Mesendoderm (in vitro differentiated cells): ENCODE measurements around the gene BSN.
A peak's percentile ranks its signal among the peaks of the same experiment; 100 is the strongest.

ENCODE experiments used
- DNase-seq: peaks from one replicate; pipeline ENCODE4 v3.0.0; 2013
- H2AK5ac ChIP-seq: 2 replicates; pipeline ENCODE4 v1.6.1; 2013; ENCODE audit warnings: low read length, inconsistent platforms
- H2BK120ac ChIP-seq: 2 replicates; pipeline ENCODE4 v1.6.1; 2013; ENCODE audit warnings: low read depth, mild to moderate bottlenecking, low read length, moderate library complexity, mixed read lengths
- H2BK15ac ChIP-seq: replicated peaks from 2 replicates; pipeline ENCODE4 v1.6.1; 2013; ENCODE audit warnings: low read depth, mild to moderate bottlenecking, moderate library complexity
- H2BK5ac ChIP-seq: 2 replicates; pipeline ENCODE4 v1.6.1; 2013; ENCODE audit warnings: low read length, inconsistent platforms
- H3K18ac ChIP-seq: 2 replicates; pipeline ENCODE4 v1.6.1; 2013; ENCODE audit warnings: mild to moderate bottlenecking, low read length, mixed read lengths
- H3K23ac ChIP-seq: one replicate; pipeline ENCODE4 v1.6.1; 2013; ENCODE audit warnings: low read length
- H3K27ac ChIP-seq: 2 replicates; pipeline ENCODE4 v1.5.1; 2013; ENCODE audit warnings: low read depth, mild to moderate bottlenecking, inconsistent platforms, low read length, moderate library complexity
- H3K27me3 ChIP-seq: 2 replicates; pipeline ENCODE4 v1.6.1; 2013; ENCODE audit warnings: low read length, control low read depth, mild to moderate bottlenecking, inconsistent platforms; ENCODE audit not compliant: insufficient read depth, poor library complexity
- H3K36me3 ChIP-seq: 2 replicates; pipeline ENCODE4 v1.6.1; 2013; ENCODE audit warnings: low read length, inconsistent platforms; ENCODE audit not compliant: control insufficient read depth, insufficient read depth
- H3K4ac ChIP-seq: one replicate; pipeline ENCODE4 v1.6.1; 2013; ENCODE audit warnings: low read depth, mild to moderate bottlenecking, low read length, moderate library complexity
- H3K4me1 ChIP-seq: 2 replicates; pipeline ENCODE4 v1.6.1; 2013; ENCODE audit warnings: low read depth, low read length, inconsistent platforms; ENCODE audit not compliant: control insufficient read depth
- H3K4me2 ChIP-seq: 2 replicates; pipeline ENCODE4 v1.6.1; 2013; ENCODE audit warnings: low read length
- H3K4me3 ChIP-seq: 2 replicates; pipeline ENCODE4 v1.5.1; 2013; ENCODE audit warnings: mild to moderate bottlenecking, low read length
- H3K56ac ChIP-seq: one replicate; pipeline ENCODE4 v1.6.1; 2013; ENCODE audit warnings: low read length
- H3K79me1 ChIP-seq: 2 replicates; pipeline ENCODE4 v1.6.1; 2013; ENCODE audit warnings: low read length, inconsistent platforms
- H3K79me2 ChIP-seq: 2 replicates; pipeline ENCODE4 v1.6.1; 2013; ENCODE audit warnings: mild to moderate bottlenecking, low read length; ENCODE audit not compliant: control insufficient read depth, insufficient read depth
- H3K9ac ChIP-seq: 2 replicates; pipeline ENCODE4 v1.6.1; 2013; ENCODE audit warnings: low read length, inconsistent platforms
- H4K5ac ChIP-seq: one replicate; pipeline ENCODE4 v1.6.1; 2013; ENCODE audit warnings: low read length
- H4K8ac ChIP-seq: one replicate; pipeline ENCODE4 v1.6.1; 2013; ENCODE audit warnings: low read depth, mild to moderate bottlenecking, control low read depth, low read length, moderate library complexity
- WGBS: extraction: QIAGEN DNeasy Blood & Tissue Kit; methylation state at CpG from one replicate; pipeline ENCODE4 v1.1.7; 2013; ENCODE audit warnings: low lambda C conversion rate, missing lambda C conversion rate; ENCODE audit not compliant: insufficient coverage; ENCODE audit errors: extremely low coverage; 5-methylcytosine and 5-hydroxymethylcytosine counted together

The BSN gene

GRCh38 chr3:49533031-49533430 lies 21.2 kb upstream of the BSN start:
- H3K4ac ChIP-seq, result no peak overlapping the region
- H3K4me3 ChIP-seq, result no peak overlapping the region
- peaks cover 2% of the 10 kb centered on the region for H3K79me1 ChIP-seq
- no peaks in the 10 kb centered on the region for H3K27me3 ChIP-seq
- H4K8ac ChIP-seq, result no peak overlapping the region
- no peak overlapping the region for H3K56ac ChIP-seq
- no peaks in the 10 kb centered on the region for H3K4me1 ChIP-seq
- no peak overlapping the region for H2BK15ac ChIP-seq
- no peak overlapping the region for H3K9ac ChIP-seq
- no peak overlapping the region for H4K5ac ChIP-seq
- H3K79me2 ChIP-seq, result no peaks in the 10 kb centered on the region
- H2BK120ac ChIP-seq, result no peak overlapping the region
- H2BK5ac ChIP-seq, result no peak overlapping the region
- H3K4me2 ChIP-seq, result no peak overlapping the region
- no peak for DNase-seq
- H3K23ac ChIP-seq, result no peak overlapping the region
- no CpG with 5 or more reads among the region's 13 CpGs for WGBS
- H3K18ac ChIP-seq, result no peak overlapping the region
- no peak overlapping the region for H2AK5ac ChIP-seq
- peaks cover 18% of the 10 kb centered on the region for H3K36me3 ChIP-seq
- H3K27ac ChIP-seq, result no peak overlapping the region

- no peak overlapping the region for H3K18ac ChIP-seq
- no peak overlapping the region for H2BK120ac ChIP-seq
- no peaks in the 10 kb centered on the region for H3K27me3 ChIP-seq
- no peak overlapping the region for H3K4me2 ChIP-seq
- WGBS, result no CpG with 5 or more reads among the region's 9 CpGs
- no peak overlapping the region for H3K4me3 ChIP-seq
- no peak overlapping the region for H3K9ac ChIP-seq
- no peak overlapping the region for H2BK15ac ChIP-seq
- H3K56ac ChIP-seq, result no peak overlapping the region
- no peak overlapping the region for H2AK5ac ChIP-seq
- no peak overlapping the region for H3K4ac ChIP-seq
- H3K23ac ChIP-seq, result no peak overlapping the region
- no peaks in the 10 kb centered on the region for H3K79me2 ChIP-seq
- H4K5ac ChIP-seq, result no peak overlapping the region
- no peaks in the 10 kb centered on the region for H3K4me1 ChIP-seq
- peaks cover 2% of the 10 kb centered on the region for H3K79me1 ChIP-seq
- no peak overlapping the region for H3K27ac ChIP-seq
- no peak for DNase-seq
- H4K8ac ChIP-seq, result no peak overlapping the region
- peaks cover 18% of the 10 kb centered on the region for H3K36me3 ChIP-seq
- no peak overlapping the region for H2BK5ac ChIP-seq
These were observed 20.3 kb upstream of the BSN start for GRCh38 chr3:49533786-49534519.

- no peak overlapping the region for H3K4me2 ChIP-seq
- H3K27me3 ChIP-seq, result no peaks in the 10 kb centered on the region
- H3K27ac ChIP-seq, result no peak overlapping the region
- H3K79me2 ChIP-seq, result no peaks in the 10 kb centered on the region
- no peak overlapping the region for H4K5ac ChIP-seq
- H3K56ac ChIP-seq, result no peak overlapping the region
- H3K9ac ChIP-seq, result no peak overlapping the region
- peaks cover 18% of the 10 kb centered on the region for H3K36me3 ChIP-seq
- H3K4ac ChIP-seq, result no peak overlapping the region
- H2BK15ac ChIP-seq, result no peak overlapping the region
- H4K8ac ChIP-seq, result no peak overlapping the region
- no peaks in the 10 kb centered on the region for H3K79me1 ChIP-seq
- no peak overlapping the region for H3K18ac ChIP-seq
- no CpG with 5 or more reads among the region's 14 CpGs for WGBS
- H2BK5ac ChIP-seq, result no peak overlapping the region
- H3K4me1 ChIP-seq, result no peaks in the 10 kb centered on the region
- no peak overlapping the region for H3K4me3 ChIP-seq
- peak; percentile 80 for DNase-seq
- H2AK5ac ChIP-seq, result no peak overlapping the region
- H3K23ac ChIP-seq, result no peak overlapping the region
- H2BK120ac ChIP-seq, result no peak overlapping the region
These were observed 19.5 kb upstream of the BSN start for GRCh38 chr3:49534581-49535441.

- H3K9ac ChIP-seq, result no peak overlapping the region
- no peak overlapping the region for H2BK15ac ChIP-seq
- H3K56ac ChIP-seq, result peak overlapping the region; percentile 39
- no peak overlapping the region for H2AK5ac ChIP-seq
- H2BK120ac ChIP-seq, result no peak overlapping the region
- H3K4me1 ChIP-seq, result no peaks in the 10 kb centered on the region
- no peak overlapping the region for H3K18ac ChIP-seq
- no peak overlapping the region for H3K4ac ChIP-seq
- H3K79me1 ChIP-seq, result no peaks in the 10 kb centered on the region
- DNase-seq, result peak; percentile 23
- no peaks in the 10 kb centered on the region for H3K79me2 ChIP-seq
- no peak overlapping the region for H4K8ac ChIP-seq
- WGBS, result no CpG with 5 or more reads among the region's 7 CpGs
- no peak overlapping the region for H3K4me2 ChIP-seq
- H3K27ac ChIP-seq, result no peak overlapping the region
- H3K27me3 ChIP-seq, result no peaks in the 10 kb centered on the region
- H3K23ac ChIP-seq, result no peak overlapping the region
- no peak overlapping the region for H2BK5ac ChIP-seq
- H3K36me3 ChIP-seq, result peaks cover 14% of the 10 kb centered on the region
- H3K4me3 ChIP-seq, result no peak overlapping the region
- H4K5ac ChIP-seq, result no peak overlapping the region
These were observed 18.1 kb upstream of the BSN start for GRCh38 chr3:49535971-49536874.

GRCh38 chr3:49536875-49537533 lies 17.3 kb upstream of the BSN start:
- Histone ChIP-seq H3K9ac (no peak overlapping the region), H2BK120ac (no peak overlapping the region), H3K56ac (no peak overlapping the region), H3K79me1 (no peaks in the 10 kb centered on the region), H3K27ac (no peak overlapping the region), H3K79me2 (no peaks in the 10 kb centered on the region), H3K23ac (no peak overlapping the region), H3K18ac (no peak overlapping the region), H4K8ac (no peak overlapping the region), H3K4me1 (no peaks in the 10 kb centered on the region), H3K36me3 (peaks cover 8% of the 10 kb centered on the region), H2BK15ac (no peak overlapping the region), H3K27me3 (no peaks in the 10 kb centered on the region), H3K4me2 (no peak overlapping the region), H2BK5ac (no peak overlapping the region), H3K4ac (no peak overlapping the region), H4K5ac (no peak overlapping the region), H3K4me3 (no peak overlapping the region), H2AK5ac (no peak overlapping the region)
- WGBS, result no CpG with 5 or more reads among the region's 16 CpGs
- peak; percentile 66 for DNase-seq
